Adrenal gland (tissue), 5 donors: ENCODE data around the gene DNAH3.

Experiments
- CTCF ChIP-seq, 6 experiments: fragments of 450-650 bp in 4 of 6; fragments of 200-600 bp in 2 of 6; sonication (generic) in 1 of 6; IDR thresholded peaks; 1 replicate in 5 of 6; 2 replicates in 1 of 6; pipeline versions ENCODE4 v1.5.1 to v1.8.0; 2016 to 2021; ENCODE audit warnings: antibody characterized with exemption in 6 of 6, mild to moderate bottlenecking in 2 of 6, moderate library complexity in 1 of 6
- POLR2A ChIP-seq, 2 donors: fragments of 450-650 bp; IDR thresholded peaks; one replicate each; pipeline ENCODE4 v1.6.1; 2017; ENCODE audit warnings: antibody characterized with exemption in 2 of 2, mild to moderate bottlenecking in 2 of 2, moderate library complexity in 1 of 2
- donor health status: DM: no; HTN: no; CAD: no.

- no peak for TF ChIP-seq CTCF (IDR thresholded peaks at IDR 0.05)
- no peak for TF ChIP-seq POLR2A (IDR thresholded peaks at IDR 0.05)
Measured at GRCh38 chr16:21009815-21010214, 140.8 kb downstream of the DNAH3 start.
